Sigmoid colon (tissue), 7 donors: Measurements from ENCODE around the gene ERVH48-1. TPM values are rescaled to one million over a fixed set of nuclear protein-coding genes. Genes with fewer than 3 reads are reported as not detected.

Experiments
- DNase-seq: peaks from one replicate; pipeline ENCODE4 v3.0.0-alpha.2; 2019
- H3K27ac ChIP-seq, 4 donors: fragments of 200-600 bp; sonication (generic); one replicate each; pipeline ENCODE4 v1.5.1; 2016 to 2019; ENCODE audit warnings: mild to moderate bottlenecking in 1 of 4
- H3K27me3 ChIP-seq, 3 donors: fragments of 200-600 bp; sonication (generic); one replicate each; pipeline ENCODE4 v1.5.1; 2019; ENCODE audit warnings: mild to moderate bottlenecking in 1 of 3
- H3K36me3 ChIP-seq, 4 donors: fragments of 200-600 bp; sonication (generic); one replicate each; pipeline ENCODE4 v1.5.1; 2016 to 2019
- H3K4me1 ChIP-seq, 4 donors: fragments of 200-600 bp; sonication (generic); one replicate each; pipeline ENCODE4 v1.5.1; 2017 to 2019
- H3K4me3 ChIP-seq, 4 donors: fragments of 200-600 bp; sonication (generic); one replicate each; pipeline ENCODE4 v1.5.1; 2017 to 2019; ENCODE audit warnings: mild to moderate bottlenecking in 2 of 4, moderate library complexity in 1 of 4
- H3K9me3 ChIP-seq, 4 donors: fragments of 200-600 bp in 3 of 4; sonication (generic) in 3 of 4; one replicate each; pipeline versions ENCODE4 v1.5.1 to v1.6.1; 2013 to 2019
- EP300 ChIP-seq, 4 donors: sonication (generic); formaldehyde crosslinking; IDR thresholded peaks; one replicate each; pipeline ENCODE4 v1.6.1; 2017; ENCODE audit warnings: antibody characterized with exemption in 4 of 4
- POLR2A ChIP-seq, 2 donors: fragments of 450-650 bp; IDR thresholded peaks; one replicate each; pipeline ENCODE4 v1.6.1; 2016; ENCODE audit warnings: antibody characterized with exemption in 2 of 2, mild to moderate bottlenecking in 2 of 2, moderate library complexity in 2 of 2
- POLR2AphosphoS5 ChIP-seq, 4 donors: sonication (generic); formaldehyde crosslinking; IDR thresholded peaks; one replicate each; pipeline ENCODE4 v1.6.1; 2017; ENCODE audit warnings: antibody characterized with exemption in 4 of 4
- WGBS, 2 donors: extraction: QIAGEN DNeasy Blood & Tissue Kit; methylation state at CpG; one replicate each; pipeline ENCODE4 v1.1.7; 2013; 5-methylcytosine and 5-hydroxymethylcytosine counted together
- intact Hi-C: fragments of 100-400 bp; cut with DNase I; formaldehyde crosslinking; loops from one replicate; pipeline ENCODE4 v1.15.1; 2023
- polyA plus RNA-seq, 3 donors: library from polyadenylated mRNA; stranded (reverse); fragments of 200-250 nt; gene quantifications; one replicate each; pipeline ENCODE4 v1.2.3, GENCODE V29; 2013
- total RNA-seq, 4 donors: library from RNA; depleted of rRNA; stranded (reverse); fragments of >200 nt; gene quantifications; one replicate each; pipeline ENCODE4 v1.1.0, GENCODE V29; 2016
- TF ChIP-seq, protein P1 (sequence below), 4 experiments: fragments of 450-650 bp in 3 of 4; fragments of 200-600 bp in 1 of 4; IDR thresholded peaks; one replicate each; pipeline ENCODE4 v1.5.1; 2016 to 2019; ENCODE audit warnings: antibody characterized with exemption in 4 of 4, mild to moderate bottlenecking in 3 of 4, moderate library complexity in 2 of 4
- donor health status: healthy with polysubstance abuse.
- donor health status: Bipolar disorder and iron deficiency.
- donor health status: healthy.

The ERVH48-1 gene
- total RNA-seq (not detected), polyA plus RNA-seq (under 1 TPM in 1 of 3 donors, not detected in 2; 0.07 TPM)

DNA sequence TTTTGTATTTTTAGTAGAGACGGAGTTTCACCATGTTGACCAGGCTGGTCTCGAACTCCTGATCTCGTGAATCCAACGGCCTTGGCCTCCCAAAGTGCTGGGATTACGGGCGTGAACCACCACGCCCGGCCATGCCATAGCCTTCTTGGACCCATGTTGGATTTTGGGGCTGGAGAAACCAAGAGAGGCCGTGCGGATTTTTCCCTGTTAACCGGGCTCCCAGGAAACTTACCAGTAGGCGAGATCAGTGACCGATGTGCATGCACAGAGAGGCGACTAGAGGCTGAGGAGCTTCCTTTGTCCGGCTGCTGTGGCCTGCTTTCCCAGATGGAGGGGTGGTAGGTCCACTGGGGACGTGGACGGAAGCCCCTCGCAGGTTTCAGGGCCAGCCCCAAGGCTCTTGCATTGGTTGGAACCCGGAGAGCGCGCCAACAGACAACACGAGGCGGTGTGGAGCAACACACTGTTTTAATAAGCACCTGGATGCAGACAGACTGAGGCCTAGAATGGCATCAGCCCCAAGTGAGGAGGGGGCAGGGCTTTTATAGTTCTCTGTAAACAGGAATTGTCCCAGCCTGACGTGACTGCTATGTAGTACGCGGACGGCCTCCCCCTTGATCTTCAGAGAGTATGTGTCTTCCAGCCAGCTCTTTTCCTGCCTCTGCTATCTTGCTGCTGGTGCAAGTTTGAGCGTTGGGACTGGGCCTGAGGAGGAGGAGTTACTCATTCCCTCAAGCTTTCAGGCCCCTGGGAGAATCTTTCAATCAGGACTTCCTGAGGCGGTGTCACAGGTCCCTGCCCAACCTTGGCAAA lies at the start of gene ERVH48-1:
Gene ERVH48-1, minus strand, starts transcription at position 517 of the 813 bp plus-strand sequence. CDS start 6,624 bp downstream, outside the sequence.
- 85 to 92% methylated on average over 29 of the region's 29 CpGs for WGBS, 2 donors
- TF ChIP-seq EP300 (IDR thresholded peaks at IDR 0.05): no peak
- no peak for TF ChIP-seq POLR2AphosphoS5 (IDR thresholded peaks at IDR 0.05)
- no peak for TF ChIP-seq POLR2A (IDR thresholded peaks at IDR 0.05)
- TF ChIP-seq, protein P1, sequence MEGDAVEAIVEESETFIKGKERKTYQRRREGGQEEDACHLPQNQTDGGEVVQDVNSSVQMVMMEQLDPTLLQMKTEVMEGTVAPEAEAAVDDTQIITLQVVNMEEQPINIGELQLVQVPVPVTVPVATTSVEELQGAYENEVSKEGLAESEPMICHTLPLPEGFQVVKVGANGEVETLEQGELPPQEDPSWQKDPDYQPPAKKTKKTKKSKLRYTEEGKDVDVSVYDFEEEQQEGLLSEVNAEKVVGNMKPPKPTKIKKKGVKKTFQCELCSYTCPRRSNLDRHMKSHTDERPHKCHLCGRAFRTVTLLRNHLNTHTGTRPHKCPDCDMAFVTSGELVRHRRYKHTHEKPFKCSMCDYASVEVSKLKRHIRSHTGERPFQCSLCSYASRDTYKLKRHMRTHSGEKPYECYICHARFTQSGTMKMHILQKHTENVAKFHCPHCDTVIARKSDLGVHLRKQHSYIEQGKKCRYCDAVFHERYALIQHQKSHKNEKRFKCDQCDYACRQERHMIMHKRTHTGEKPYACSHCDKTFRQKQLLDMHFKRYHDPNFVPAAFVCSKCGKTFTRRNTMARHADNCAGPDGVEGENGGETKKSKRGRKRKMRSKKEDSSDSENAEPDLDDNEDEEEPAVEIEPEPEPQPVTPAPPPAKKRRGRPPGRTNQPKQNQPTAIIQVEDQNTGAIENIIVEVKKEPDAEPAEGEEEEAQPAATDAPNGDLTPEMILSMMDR (IDR thresholded peaks at IDR 0.05): no peak
- Histone ChIP-seq H3K27me3 (no peaks in the 10 kb centered on the region), H3K27ac (no peak within 1 kb of the TSS), H3K36me3 (no peaks in the 10 kb centered on the region), H3K4me3 (no peak within 1 kb of the TSS), H3K4me1 (peaks cover 0 to 14% (median 9%) of the 10 kb centered on the region in 4 donors), H3K9me3 (no peaks in the 10 kb centered on the region)
- intact Hi-C loops: no loop called here
- no peak for DNase-seq

GRCh38 chr21:42973991-42974831 lies 48.8 kb upstream of the ERVH48-1 start, which contains the start of gene PKNOX1:
Gene PKNOX1, plus strand, starts transcription at chr21:42974562. Its CDS starts 29,820 bp downstream, at chr21:43004382.
- H3K9me3 ChIP-seq: no peaks in the 10 kb centered on the region
- peaks cover 0 to 21% (median 19%) of the 10 kb centered on the region in 4 donors for H3K4me1 ChIP-seq
- H3K4me3 ChIP-seq: peak within 1 kb of the TSS; percentile 64 to 95 (median 82)
- peaks cover 0 to 5% (median 0%) of the 10 kb centered on the region in 4 donors for H3K36me3 ChIP-seq
- TF ChIP-seq, protein P1 (IDR thresholded peaks at IDR 0.05): no peak
- peak; percentile 49 to 85 (median 71) for TF ChIP-seq POLR2AphosphoS5 (IDR thresholded peaks at IDR 0.05)
- 0 to 1% methylated on average over 106 of the region's 106 CpGs for WGBS, 2 donors
- peak; percentile 100 for DNase-seq
- H3K27ac ChIP-seq: peak within 1 kb of the TSS; percentile 98 to 100 (median 100)
- intact Hi-C loops: no loop called here
- H3K27me3 ChIP-seq: no peaks in the 10 kb centered on the region

GRCh38 chr21:42973309-42973990 lies 48.0 kb upstream of the ERVH48-1 start:
- intact Hi-C loops: no loop called here
- no peaks in the 10 kb centered on the region for H3K27me3 ChIP-seq
- peak overlapping the region; percentile 34 to 90 (median 55) for H3K4me3 ChIP-seq
- peaks cover 0 to 21% (median 19%) of the 10 kb centered on the region in 4 donors for H3K4me1 ChIP-seq
- H3K36me3 ChIP-seq: peaks cover 0 to 3% (median 0%) of the 10 kb centered on the region in 4 donors
- WGBS, 2 donors: 58 to 68% methylated on average over 19 of the region's 19 CpGs
- H3K27ac ChIP-seq: peak overlapping the region; percentile 81 to 100 (median 84)
- peak; percentile 72 for DNase-seq
- TF ChIP-seq, protein P1 (IDR thresholded peaks at IDR 0.05): peak in 1 of 4 experiments; percentile 32
- no peak for TF ChIP-seq EP300 (IDR thresholded peaks at IDR 0.05)
- H3K9me3 ChIP-seq: no peaks in the 10 kb centered on the region

- TF ChIP-seq POLR2A (IDR thresholded peaks at IDR 0.05) (no peak), POLR2AphosphoS5 (IDR thresholded peaks at IDR 0.05) (no peak), EP300 (IDR thresholded peaks at IDR 0.05) (no peak)
- TF ChIP-seq, protein P1 (IDR thresholded peaks at IDR 0.05): no peak
- H3K36me3 ChIP-seq: peaks cover 0 to under 1% (median 0%) of the 10 kb centered on the region in 4 donors
- peak; percentile 58 for DNase-seq
- H3K27ac ChIP-seq: peak overlapping the region in 1 of 4 donors; percentile 31
- intact Hi-C loops: no loop called here
- H3K4me3 ChIP-seq: no peak overlapping the region
- WGBS, 2 donors: 53 to 64% methylated on average over 3 of the region's 3 CpGs
- H3K9me3 ChIP-seq: no peaks in the 10 kb centered on the region
- H3K27me3 ChIP-seq: no peaks in the 10 kb centered on the region
- peaks cover 0 to 21% (median 16%) of the 10 kb centered on the region in 4 donors for H3K4me1 ChIP-seq
These were observed 46.5 kb upstream of the ERVH48-1 start for GRCh38 chr21:42971897-42972275.
